ENCODE data around the gene LDLRAD4. TPM values are rescaled to one million over a fixed set of nuclear protein-coding genes. Genes with fewer than 3 reads are reported as not detected.

Gene LDLRAD4
- total RNA-seq, 6 donors from 2014 or later, result 19.5 to 26.6 (median 24.4) TPM

GRCh38 chr18:13178197-13178596 lies 40.4 kb upstream of the LDLRAD4 start:
- WGBS, 2 donors, result 88 to 92% methylated on average over 7 of the region's 7 CpGs
- no peak for TF ChIP-seq POLR2A (IDR thresholded peaks at IDR 0.05)
- TF ChIP-seq EP300 (IDR thresholded peaks at IDR 0.05), result no peak
- TF ChIP-seq POLR2AphosphoS5 (IDR thresholded peaks at IDR 0.05), result no peak
- no peak for TF ChIP-seq CTCF (IDR thresholded peaks at IDR 0.05)
- DNase-seq, result no peak

GRCh38 chr18:13178976-13179375 lies 39.6 kb upstream of the LDLRAD4 start:
- ATAC-seq (ENCODE audit: low FRiP score in 2 of 2) (no peak), DNase-seq (no peak)
- H3K4me3 ChIP-seq, result no peak overlapping the region
- H3K27me3 ChIP-seq, result no peaks in the 10 kb centered on the region
- TF ChIP-seq CTCF (IDR thresholded peaks at IDR 0.05), result no peak
- H3K4me1 ChIP-seq, result no peaks in the 10 kb centered on the region
- no peak overlapping the region for H3K27ac ChIP-seq
- WGBS, 2 donors, result 82 to 85% methylated on average over 4 of the region's 4 CpGs
- no peaks in the 10 kb centered on the region for H3K36me3 ChIP-seq
- H3K9me3 ChIP-seq, result no peaks in the 10 kb centered on the region

More at GRCh38 chr18:13178197-13178596, 40.4 kb upstream of the LDLRAD4 start:
- H3K4me1 ChIP-seq, result no peaks in the 10 kb centered on the region
- no peaks in the 10 kb centered on the region for H3K9me3 ChIP-seq
- no peak overlapping the region for H3K4me3 ChIP-seq
- ATAC-seq (ENCODE audit: low FRiP score in 2 of 2), result no peak
- no peaks in the 10 kb centered on the region for H3K36me3 ChIP-seq
- H3K27ac ChIP-seq, result no peak overlapping the region
- H3K27me3 ChIP-seq, result no peaks in the 10 kb centered on the region

- H3K4me1 ChIP-seq, result no peaks in the 10 kb centered on the region
- no peaks in the 10 kb centered on the region for H3K27me3 ChIP-seq
- DNase-seq, result no peak
- no peak for ATAC-seq (ENCODE audit: low FRiP score in 2 of 2)
- 68 to 75% methylated on average over 9 of the region's 9 CpGs for WGBS, 2 donors
- TF ChIP-seq CTCF (IDR thresholded peaks at IDR 0.05) (no peak), EP300 (IDR thresholded peaks at IDR 0.05) (no peak), POLR2AphosphoS5 (IDR thresholded peaks at IDR 0.05) (no peak), POLR2A (IDR thresholded peaks at IDR 0.05) (no peak)
- no peaks in the 10 kb centered on the region for H3K36me3 ChIP-seq
- H3K9me3 ChIP-seq, result no peaks in the 10 kb centered on the region
- no peak overlapping the region for H3K4me3 ChIP-seq
- H3K27ac ChIP-seq, result no peak overlapping the region
Measured at GRCh38 chr18:13179566-13180113, 38.9 kb upstream of the LDLRAD4 start.

- 60 to 71% methylated on average over 6 of the region's 6 CpGs for WGBS, 2 donors
- Histone ChIP-seq H3K27ac (no peak overlapping the region), H3K36me3 (no peaks in the 10 kb centered on the region), H3K4me1 (no peaks in the 10 kb centered on the region), H3K27me3 (no peaks in the 10 kb centered on the region), H3K4me3 (no peak overlapping the region), H3K9me3 (no peaks in the 10 kb centered on the region)
- DNase-seq (no peak), ATAC-seq (ENCODE audit: low FRiP score in 2 of 2) (no peak)
- no peak for TF ChIP-seq POLR2AphosphoS5 (IDR thresholded peaks at IDR 0.05)
- TF ChIP-seq POLR2A (IDR thresholded peaks at IDR 0.05), result no peak
- TF ChIP-seq EP300 (IDR thresholded peaks at IDR 0.05), result no peak
- TF ChIP-seq CTCF (IDR thresholded peaks at IDR 0.05), result no peak
Measured at GRCh38 chr18:13180614-13181375, 37.8 kb upstream of the LDLRAD4 start.

GRCh38 chr18:13181765-13182164 lies 36.8 kb upstream of the LDLRAD4 start:
- H3K27me3 ChIP-seq, result no peaks in the 10 kb centered on the region
- TF ChIP-seq POLR2A (IDR thresholded peaks at IDR 0.05), result no peak
- no peak for TF ChIP-seq POLR2AphosphoS5 (IDR thresholded peaks at IDR 0.05)
- TF ChIP-seq CTCF (IDR thresholded peaks at IDR 0.05), result no peak
- no peak for TF ChIP-seq EP300 (IDR thresholded peaks at IDR 0.05)
- DNase-seq (no peak), ATAC-seq (ENCODE audit: low FRiP score in 2 of 2) (no peak)
- no peaks in the 10 kb centered on the region for H3K4me1 ChIP-seq
- WGBS, 2 donors, result 84 to 88% methylated on average over 14 of the region's 14 CpGs
- no peaks in the 10 kb centered on the region for H3K9me3 ChIP-seq
- H3K4me3 ChIP-seq, result no peak overlapping the region
- H3K36me3 ChIP-seq, result no peaks in the 10 kb centered on the region
- H3K27ac ChIP-seq, result no peak overlapping the region

Data from upper lobe of left lung (tissue), 6 donors.